ENCODE data around the gene PPARD. TPM values are rescaled to one million over a fixed set of nuclear protein-coding genes. Genes with fewer than 3 reads are reported as not detected.
"Not testable (repeated sequence)": the region's sequence is repeated elsewhere in the genome, so short reads cannot be mapped to it uniquely, and the experiment has no call there.

PPARD gene
- total RNA-seq, 1 donor from 2014 or later: 8.2 TPM

DNA sequence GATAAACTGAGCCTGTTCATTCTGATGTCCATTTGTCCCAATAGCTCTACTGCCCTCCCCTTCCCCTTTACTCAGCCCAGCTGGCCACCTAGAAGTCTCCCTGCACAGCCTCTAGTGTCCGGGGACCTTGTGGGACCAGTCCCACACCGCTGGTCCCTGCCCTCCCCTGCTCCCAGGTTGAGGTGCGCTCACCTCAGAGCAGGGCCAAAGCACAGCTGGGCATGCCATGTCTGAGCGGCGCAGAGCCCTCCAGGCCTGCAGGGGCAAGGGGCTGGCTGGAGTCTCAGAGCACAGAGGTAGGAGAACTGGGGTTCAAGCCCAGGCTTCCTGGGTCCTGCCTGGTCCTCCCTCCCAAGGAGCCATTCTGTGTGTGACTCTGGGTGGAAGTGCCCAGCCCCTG lies 85.1 kb downstream of the PPARD start:
- no peak for DNase-seq (ENCODE audit: low read depth)
- no peak overlapping the region for H3K4me3 ChIP-seq (ENCODE audit: low read depth, low read length)
- TF ChIP-seq, protein P1, sequence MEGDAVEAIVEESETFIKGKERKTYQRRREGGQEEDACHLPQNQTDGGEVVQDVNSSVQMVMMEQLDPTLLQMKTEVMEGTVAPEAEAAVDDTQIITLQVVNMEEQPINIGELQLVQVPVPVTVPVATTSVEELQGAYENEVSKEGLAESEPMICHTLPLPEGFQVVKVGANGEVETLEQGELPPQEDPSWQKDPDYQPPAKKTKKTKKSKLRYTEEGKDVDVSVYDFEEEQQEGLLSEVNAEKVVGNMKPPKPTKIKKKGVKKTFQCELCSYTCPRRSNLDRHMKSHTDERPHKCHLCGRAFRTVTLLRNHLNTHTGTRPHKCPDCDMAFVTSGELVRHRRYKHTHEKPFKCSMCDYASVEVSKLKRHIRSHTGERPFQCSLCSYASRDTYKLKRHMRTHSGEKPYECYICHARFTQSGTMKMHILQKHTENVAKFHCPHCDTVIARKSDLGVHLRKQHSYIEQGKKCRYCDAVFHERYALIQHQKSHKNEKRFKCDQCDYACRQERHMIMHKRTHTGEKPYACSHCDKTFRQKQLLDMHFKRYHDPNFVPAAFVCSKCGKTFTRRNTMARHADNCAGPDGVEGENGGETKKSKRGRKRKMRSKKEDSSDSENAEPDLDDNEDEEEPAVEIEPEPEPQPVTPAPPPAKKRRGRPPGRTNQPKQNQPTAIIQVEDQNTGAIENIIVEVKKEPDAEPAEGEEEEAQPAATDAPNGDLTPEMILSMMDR (conservative IDR thresholded peaks at IDR 0.05; ENCODE audit: low read depth, low read length): no peak

DNA sequence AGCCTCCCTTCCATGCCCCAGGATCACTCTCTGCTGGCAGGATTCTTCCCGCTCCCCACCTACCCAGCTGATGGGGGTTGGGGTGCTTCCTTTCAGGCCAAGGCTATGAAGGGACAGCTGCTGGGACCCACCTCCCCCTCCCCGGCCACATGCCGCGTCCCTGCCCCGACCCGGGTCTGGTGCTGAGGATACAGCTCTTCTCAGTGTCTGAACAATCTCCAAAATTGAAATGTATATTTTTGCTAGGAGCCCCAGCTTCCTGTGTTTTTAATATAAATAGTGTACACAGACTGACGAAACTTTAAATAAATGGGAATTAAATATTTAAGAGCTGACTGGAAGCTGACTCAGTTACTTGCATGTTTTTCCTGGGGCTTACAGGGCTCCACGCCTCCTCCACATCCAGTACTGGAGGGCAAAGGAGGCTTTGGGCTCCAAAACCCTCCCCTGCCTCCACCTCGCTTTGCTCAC lies 85.5 kb downstream of the PPARD start:
- H3K4me3 ChIP-seq (ENCODE audit: low read depth, low read length): no peak overlapping the region
- TF ChIP-seq, protein P1 (conservative IDR thresholded peaks at IDR 0.05; ENCODE audit: low read depth, low read length): no peak
- no peak for DNase-seq (ENCODE audit: low read depth)

DNA sequence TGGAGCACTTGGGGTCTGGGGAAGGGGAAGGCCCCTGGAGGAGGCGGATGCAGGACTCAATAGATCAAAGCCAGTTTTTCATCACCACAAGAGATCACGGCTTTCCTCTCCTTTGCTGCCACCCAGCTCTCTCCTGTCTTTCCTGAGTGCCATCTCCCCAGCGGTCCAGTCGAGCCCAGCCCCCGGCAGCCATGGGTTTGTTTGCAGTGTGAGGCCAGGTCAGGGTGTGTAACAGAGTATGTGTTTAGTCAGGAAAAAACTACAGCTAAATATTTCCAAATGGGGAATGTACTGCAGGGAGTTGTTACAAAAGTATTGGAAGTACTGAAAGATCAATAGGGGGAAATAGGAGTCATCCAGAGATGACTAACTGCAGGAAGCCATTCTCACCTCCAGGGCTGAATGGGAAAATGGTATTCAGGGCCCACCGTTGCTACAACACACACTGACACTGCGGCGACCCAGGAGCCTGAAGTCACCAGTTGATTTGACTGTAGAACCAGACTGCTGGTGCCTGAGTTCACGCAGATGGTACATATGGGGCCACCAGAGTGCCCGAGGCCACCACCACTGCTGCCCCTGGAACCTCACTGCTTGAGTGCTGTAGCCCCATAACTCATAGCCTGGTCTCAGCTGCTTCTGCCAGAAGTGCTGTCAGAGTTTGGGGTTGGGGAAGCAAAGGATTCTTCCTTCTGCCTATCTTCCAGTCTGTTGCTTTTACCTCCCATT lies 86.2 kb downstream of the PPARD start:
- TF ChIP-seq, protein P1 (conservative IDR thresholded peaks at IDR 0.05; ENCODE audit: low read depth, low read length): no peak
- DNase-seq (ENCODE audit: low read depth): no peak

DNA sequence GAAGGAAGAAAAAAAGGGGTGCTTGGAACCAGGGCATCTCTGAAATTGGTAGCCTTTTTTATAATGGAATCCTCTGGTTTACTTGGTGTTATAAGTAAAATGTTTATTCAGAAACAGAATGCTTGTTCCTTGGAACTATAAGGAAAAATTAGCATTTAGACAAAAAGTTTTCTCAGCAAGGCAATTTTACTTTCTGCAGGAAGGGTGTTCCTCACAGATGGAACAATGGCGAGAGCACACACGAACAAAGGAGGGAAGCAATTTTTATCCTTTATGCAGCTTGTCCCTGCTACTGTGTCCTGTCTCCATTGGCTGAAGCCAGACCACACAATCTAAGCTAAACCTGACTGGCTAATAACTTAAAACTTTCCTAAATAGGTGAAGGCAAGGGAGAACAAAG lies 87.1 kb downstream of the PPARD start:
- H3K4me3 ChIP-seq (ENCODE audit: low read depth, low read length): no peak overlapping the region
- TF ChIP-seq, protein P1 (conservative IDR thresholded peaks at IDR 0.05; ENCODE audit: low read depth, low read length): no peak
- DNase-seq (ENCODE audit: low read depth): no peak

More for the DNA sequence above, 86.2 kb downstream of the PPARD start:
- no peak overlapping the region for H3K4me3 ChIP-seq (ENCODE audit: low read depth, low read length)

DNA sequence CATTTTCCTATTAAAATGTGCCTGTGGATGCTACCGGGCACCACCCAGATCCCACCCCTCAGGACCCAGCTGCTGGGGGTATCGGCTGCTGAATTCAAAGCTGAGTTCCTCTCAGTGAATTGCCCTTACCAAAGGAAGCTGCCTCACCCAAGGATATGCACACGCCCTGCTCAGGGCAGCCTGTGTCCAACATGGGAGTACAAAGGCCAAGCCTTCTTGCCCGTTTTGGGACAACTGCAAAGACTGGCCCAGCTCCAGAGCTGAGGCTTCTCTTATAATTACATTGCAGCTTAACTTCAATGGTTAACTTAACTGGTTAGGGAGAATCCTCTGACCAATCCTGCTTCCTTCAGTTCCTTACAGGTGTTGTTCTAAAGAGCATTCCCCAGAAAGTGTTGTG lies 89.9 kb downstream of the PPARD start:
- TF ChIP-seq, protein P1 (conservative IDR thresholded peaks at IDR 0.05; ENCODE audit: low read depth, low read length): no peak
- DNase-seq (ENCODE audit: low read depth): no peak
- no peak overlapping the region for H3K4me3 ChIP-seq (ENCODE audit: low read depth, low read length)

DNA sequence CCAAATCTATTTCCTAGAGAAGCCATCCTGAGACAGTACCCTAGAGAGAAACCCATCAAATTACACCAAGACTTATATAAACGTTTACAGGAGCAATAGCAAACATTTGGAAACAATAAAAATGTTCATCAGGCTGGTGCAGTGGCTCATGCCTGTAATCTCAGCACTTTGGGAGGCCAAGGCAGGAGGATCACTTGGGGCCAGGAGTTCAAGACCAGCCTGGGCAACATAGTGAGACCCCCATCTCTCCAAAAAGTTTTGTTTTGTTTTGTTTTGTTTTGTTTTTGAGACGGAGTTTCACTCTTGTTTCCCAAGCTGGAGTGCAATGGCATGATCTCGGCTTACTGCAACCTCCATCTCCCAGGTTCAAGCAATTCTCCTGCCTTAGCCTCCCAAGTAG lies 90.3 kb downstream of the PPARD start:
- not testable (repeated sequence) for H3K4me3 ChIP-seq (ENCODE audit: low read depth, low read length); DNase-seq (ENCODE audit: low read depth)

DNA sequence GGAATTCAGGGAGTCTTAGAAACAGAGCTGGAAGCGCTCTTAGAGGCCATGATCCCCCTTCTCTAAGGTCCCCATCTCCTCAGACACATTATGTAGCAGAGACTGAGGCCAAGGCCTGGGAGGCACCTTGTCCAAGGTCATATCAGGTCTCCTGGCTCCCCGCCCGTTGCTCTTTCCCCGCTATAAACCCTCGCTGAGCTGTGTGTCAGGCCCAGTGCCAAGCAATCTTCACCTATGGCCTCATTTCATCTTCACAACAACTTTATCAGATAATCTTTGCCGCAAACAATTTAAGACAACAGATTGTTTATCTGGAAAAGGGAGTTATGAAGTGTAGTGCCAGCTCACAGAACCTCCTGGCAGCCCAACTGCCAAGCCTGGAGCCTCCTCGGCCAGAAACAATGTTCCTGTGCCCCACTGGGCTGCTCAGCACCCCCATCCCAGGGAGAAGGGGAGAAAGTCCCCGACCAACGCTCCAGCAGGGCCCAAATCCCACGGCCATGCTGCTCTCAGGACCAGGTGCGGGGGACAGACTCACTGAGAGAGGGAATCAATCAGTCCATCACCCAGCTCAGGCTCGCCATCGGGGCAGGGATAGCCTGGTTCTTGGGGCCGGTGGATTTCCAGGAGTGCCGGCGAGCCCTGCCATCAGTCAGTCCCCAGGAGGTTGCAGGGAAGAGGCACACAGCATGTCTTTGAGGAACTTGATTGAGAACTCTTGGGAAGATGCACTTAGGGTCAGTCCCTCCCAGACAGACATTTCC lies 92.9 kb downstream of the PPARD start:
- no peak for DNase-seq (ENCODE audit: low read depth)
- TF ChIP-seq, protein P1 (conservative IDR thresholded peaks at IDR 0.05; ENCODE audit: low read depth, low read length): no peak
- no peak overlapping the region for H3K4me3 ChIP-seq (ENCODE audit: low read depth, low read length)
